HepG2 (cell line): Measurements from ENCODE around the gene SF3B6. TPM values are rescaled to one million over a fixed set of nuclear protein-coding genes. Genes with fewer than 3 reads are reported as not detected.
A peak's percentile ranks its signal among the peaks of the same experiment; 100 is the strongest.

Experiments used
- FIP1L1 ChIP-seq: fragments of 200-400 bp; formaldehyde crosslinking; IDR thresholded peaks from 2 replicates; pipeline ENCODE4 v1.6.1; 2018; ENCODE audit warnings: low read depth, mild to moderate bottlenecking, low read length, moderate library complexity, borderline replicate concordance; ENCODE audit not compliant: insufficient read depth
- NR0B2 ChIP-seq: sonication (generic); formaldehyde crosslinking; IDR thresholded peaks from 2 replicates; pipeline ENCODE4 v1.4.0; 2020; ENCODE audit warnings: mild to moderate bottlenecking, missing genetic modification reagents
- THAP9 ChIP-seq: sonication (generic); formaldehyde crosslinking; IDR thresholded peaks from 2 replicates; pipeline ENCODE4; 2020; ENCODE audit warnings: missing genetic modification reagents, mild to moderate bottlenecking, borderline replicate concordance
- ZBTB40 ChIP-seq, 2 experiments: fragments of 450-650 bp in 1 of 2; sonication (generic) in 1 of 2; formaldehyde crosslinking in 1 of 2; IDR thresholded peaks; 2 replicates each; pipeline versions ENCODE4 v1.6.1 to v1.8.0; 2016 to 2022; ENCODE audit warnings: antibody characterized with exemption in 1 of 2, mild to moderate bottlenecking in 1 of 2, missing genetic modification reagents in 1 of 2
- ZNF33A ChIP-seq: sonication (generic); formaldehyde crosslinking; IDR thresholded peaks from 2 replicates; pipeline ENCODE4 v1.5.1; 2020; ENCODE audit warnings: missing genetic modification reagents, mild to moderate bottlenecking, moderate library complexity, borderline replicate concordance
- ZNF446 ChIP-seq: sonication (generic); formaldehyde crosslinking; IDR thresholded peaks from 2 replicates; pipeline ENCODE4 v1.5.0; 2020; ENCODE audit warnings: mild to moderate bottlenecking, missing genetic modification reagents
- ZNF639 ChIP-seq: conservative IDR thresholded peaks from 2 replicates; pipeline ENCODE4 v1.6.1; 2018; ENCODE audit warnings: missing genetic modification reagents
- ZNF878 ChIP-seq: sonication (generic); formaldehyde crosslinking; IDR thresholded peaks from 2 replicates; pipeline ENCODE4 v1.8.1; 2023; ENCODE audit warnings: mild to moderate bottlenecking, missing genetic modification reagents, moderate library complexity
- ZXDC ChIP-seq: sonication (generic); formaldehyde crosslinking; IDR thresholded peaks from 2 replicates; pipeline ENCODE4 v1.5.0; 2020; ENCODE audit warnings: mild to moderate bottlenecking, missing genetic modification reagents
- polyA plus RNA-seq, 8 experiments: library from polyadenylated mRNA; depleted of rRNA in 3 of 8; stranded (reverse) in 7 of 8; unstranded in 1 of 8; fragments of >200 nt; fragmentation: Illumina TruSeq in 4 of 8; extraction: Trizol in 4 of 8; gene quantifications; 2 replicates each; pipeline versions ENCODE4 v1.2.1 to v1.2.3, GENCODE V29; 2011 to 2016; ENCODE audit warnings: low read depth in 4 of 8, missing spikeins in 1 of 8, mixed read lengths in 1 of 8; ENCODE audit not compliant: insufficient read depth in 1 of 8
- total RNA-seq, 5 experiments: library from RNA; depleted of rRNA; stranded (reverse); fragments of >200 nt; fragmentation: Illumina TruSeq; extraction: Trizol; gene quantifications; 2 replicates each; pipeline ENCODE4 v1.2.3, GENCODE V29; 2016; ENCODE audit warnings: low read depth in 1 of 5

Gene SF3B6
- total and polyA plus RNA-seq, 2 of the 13 experiments (the other 11 are each of a cell fraction or from before 2014, with no cell fraction given) = 177 to 182 TPM

GRCh38 chr2:24083567-24084385, 7.7 kb upstream of the SF3B6 start (continued):
- peak; percentile 92; the same call in 1 of the 2 replicates for TF ChIP-seq ZNF33A (CRISPR knock-in tag)
- no peak for TF ChIP-seq FIP1L1
- TF ChIP-seq ZXDC = peak; percentile 100
- peak; percentile 85 for TF ChIP-seq THAP9 (CRISPR knock-in tag)
- no peak for TF ChIP-seq ZBTB40 (IDR thresholded peaks at IDR 0.05)
- no peak for TF ChIP-seq ZBTB40 (CRISPR knock-in tag; IDR thresholded peaks at IDR 0.05)
- TF ChIP-seq NR0B2 (CRISPR knock-in tag) = peak; percentile 14
- no peak for TF ChIP-seq ZNF878
- peak; percentile 87; the same call in 1 of the 2 replicates for TF ChIP-seq ZNF446 (CRISPR knock-in tag)
- TF ChIP-seq ZNF639 (CRISPR knock-in tag) = peak; percentile 25; the same call in 1 of the 2 replicates
